Measurements from ENCODE around the gene HRK.
"Not testable (repeated sequence)": the region's sequence is repeated elsewhere in the genome, so short reads cannot be mapped to it uniquely, and the experiment has no call there.

HRK gene

DNA sequence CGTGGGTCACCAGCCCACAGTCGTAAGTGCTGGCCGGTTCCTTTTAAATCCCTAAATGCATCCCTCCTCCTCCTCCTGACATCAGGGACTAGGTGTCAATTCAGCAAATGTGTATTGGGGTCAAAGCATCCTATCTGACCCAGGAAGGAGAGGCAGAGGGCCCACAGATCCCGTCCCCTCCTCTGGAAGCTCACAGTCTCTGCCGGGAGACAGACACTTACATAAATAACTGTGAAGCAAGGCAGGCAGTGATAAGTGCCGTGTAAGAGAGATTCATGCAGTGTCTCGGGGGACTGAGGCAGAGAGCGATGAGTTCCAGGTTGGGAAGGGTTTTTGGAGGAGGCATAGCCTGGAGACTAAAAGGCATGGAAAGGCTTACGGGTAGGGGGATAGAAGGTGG is 44.1 kb downstream of the HRK start:
- Histone ChIP-seq H3K36me3 (ENCODE audit: insufficient read depth, low read length) (peaks cover 7% of the 10 kb centered on the region; the same call in 1 of the 2 replicates), H3K9me3 (ENCODE audit: control insufficient read depth, insufficient read depth, low read length) (no peaks in the 10 kb centered on the region), H3K9ac (ENCODE audit: low read depth, low read length) (no peak overlapping the region), H3K4me1 (ENCODE audit: insufficient read depth, low read length) (no peaks in the 10 kb centered on the region)

DNA sequence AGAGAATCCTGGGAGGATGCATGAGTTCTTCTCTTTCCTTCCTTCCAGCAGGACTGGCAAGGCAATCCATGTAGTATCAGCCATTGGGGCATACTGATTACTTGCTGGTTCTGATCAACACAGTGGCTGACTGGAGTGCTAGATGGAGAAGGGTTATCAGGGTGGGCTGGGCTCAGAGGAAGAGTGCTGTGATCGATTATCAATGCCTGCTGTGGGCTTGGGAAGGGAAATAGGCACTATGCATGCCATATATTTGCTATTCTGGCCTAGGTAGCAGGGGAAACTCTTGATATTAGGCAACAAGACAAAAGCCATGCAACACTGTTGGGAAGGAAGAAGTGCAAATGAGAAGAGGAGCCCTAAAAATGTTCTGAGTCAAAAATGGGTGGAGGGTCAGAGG is 45.8 kb downstream of the HRK start:
- Histone ChIP-seq H3K4me1 (ENCODE audit: insufficient read depth, low read length) (no peaks in the 10 kb centered on the region), H3K36me3 (ENCODE audit: insufficient read depth, low read length) (peaks cover 2% of the 10 kb centered on the region; the same call in 1 of the 2 replicates), H3K9me3 (ENCODE audit: control insufficient read depth, insufficient read depth, low read length) (no peaks in the 10 kb centered on the region), H3K9ac (ENCODE audit: low read depth, low read length) (no peak overlapping the region)

DNA sequence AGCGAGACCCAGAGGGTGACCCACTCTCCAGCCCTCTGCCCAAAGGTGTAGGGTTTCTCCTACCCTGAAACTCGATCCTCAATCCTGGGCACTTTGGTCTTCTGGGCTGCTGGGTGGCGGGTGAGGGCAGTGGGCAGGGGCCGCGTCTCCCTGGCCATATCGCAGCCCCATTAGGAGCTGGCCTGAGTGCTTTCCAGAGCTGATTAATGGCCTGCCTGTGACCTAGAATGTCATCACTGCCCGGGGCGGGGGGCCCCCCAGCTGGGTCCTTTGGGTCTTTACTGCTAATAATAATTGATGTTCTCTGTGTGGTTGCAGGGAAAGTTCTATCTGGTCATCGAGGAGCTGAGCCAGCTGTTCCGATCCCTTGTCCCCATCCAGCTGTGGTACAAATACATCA is 47.8 kb downstream of the HRK start:
- H3K36me3 ChIP-seq (ENCODE audit: insufficient read depth, low read length): no peaks in the 10 kb centered on the region
- H3K9me3 ChIP-seq (ENCODE audit: control insufficient read depth, insufficient read depth, low read length): no peaks in the 10 kb centered on the region
- no peaks in the 10 kb centered on the region for H3K4me1 ChIP-seq (ENCODE audit: insufficient read depth, low read length)
- H3K9ac ChIP-seq (ENCODE audit: low read depth, low read length): no peak overlapping the region

DNA sequence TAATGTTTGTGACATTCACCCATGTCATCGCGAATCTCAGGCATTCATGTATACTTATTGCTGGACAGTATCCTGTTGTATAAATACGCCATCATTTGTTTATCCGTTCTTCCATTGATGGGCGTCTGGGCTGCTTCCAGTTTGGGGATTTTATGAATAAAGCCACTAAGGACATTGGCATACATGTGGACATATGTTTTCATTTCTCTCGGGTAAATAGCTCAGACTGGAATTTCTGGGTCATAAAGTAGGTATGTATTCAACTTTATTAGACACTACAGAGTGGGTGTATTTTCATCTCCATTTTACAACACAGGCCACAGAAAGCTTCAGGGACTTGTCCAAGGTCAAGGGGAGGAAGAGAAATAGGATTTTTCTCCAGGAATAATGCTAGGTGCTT is 48.9 kb downstream of the HRK start:
- Histone ChIP-seq H3K4me1 (ENCODE audit: insufficient read depth, low read length) (no peaks in the 10 kb centered on the region), H3K9ac (ENCODE audit: low read depth, low read length) (no peak overlapping the region), H3K36me3 (ENCODE audit: insufficient read depth, low read length) (no peaks in the 10 kb centered on the region), H3K9me3 (ENCODE audit: control insufficient read depth, insufficient read depth, low read length) (no peaks in the 10 kb centered on the region)

DNA sequence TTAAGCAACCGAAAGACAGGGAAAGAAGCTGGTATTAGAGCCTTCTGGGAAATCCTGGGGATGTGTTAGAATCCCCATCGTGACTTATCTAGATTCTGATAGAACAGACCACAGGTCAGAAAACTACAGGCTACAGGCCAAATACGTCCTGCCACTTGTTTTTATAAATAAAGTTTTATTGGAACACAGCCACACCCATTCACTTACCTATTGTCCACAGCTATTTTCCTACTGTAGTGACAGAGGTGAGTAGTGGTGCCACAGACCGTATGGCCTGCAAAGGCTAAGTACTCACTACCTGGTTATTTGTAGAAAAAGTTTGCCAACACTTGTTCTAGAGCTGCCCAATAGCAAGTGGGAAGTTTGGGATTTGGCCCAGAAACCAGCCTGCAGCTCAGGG is 53.8 kb downstream of the HRK start:
- no peaks in the 10 kb centered on the region for H3K4me1 ChIP-seq (ENCODE audit: insufficient read depth, low read length)
- no peak overlapping the region for H3K9ac ChIP-seq (ENCODE audit: low read depth, low read length)
- H3K9me3 ChIP-seq (ENCODE audit: control insufficient read depth, insufficient read depth, low read length): no peaks in the 10 kb centered on the region
- no peaks in the 10 kb centered on the region; the same call in 1 of the 2 replicates for H3K36me3 ChIP-seq (ENCODE audit: insufficient read depth, low read length)

DNA sequence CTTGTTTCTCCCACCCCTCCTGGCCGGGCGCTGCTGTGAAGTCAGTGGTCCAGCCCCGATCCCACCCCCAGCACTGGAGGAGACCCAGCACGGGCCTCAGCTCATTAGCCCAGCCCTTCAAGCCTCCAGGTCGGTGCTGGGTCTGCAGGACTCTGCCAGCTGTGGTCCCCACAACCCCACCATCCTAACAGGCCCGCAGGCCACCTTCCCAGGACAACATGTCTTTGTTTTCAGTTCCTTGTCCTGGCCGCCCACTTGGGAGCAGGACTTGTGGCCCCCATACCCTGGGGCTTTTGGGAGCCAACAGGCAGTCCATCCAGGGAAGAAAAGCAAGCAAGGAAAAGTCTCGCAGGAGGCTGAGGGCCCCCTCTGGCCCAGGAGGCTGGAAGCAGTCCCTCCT is 60.0 kb downstream of the HRK start:
- Histone ChIP-seq H3K36me3 (ENCODE audit: insufficient read depth, low read length) (no peaks in the 10 kb centered on the region; the same call in 1 of the 2 replicates), H3K9ac (ENCODE audit: low read depth, low read length) (no peak overlapping the region)

DNA sequence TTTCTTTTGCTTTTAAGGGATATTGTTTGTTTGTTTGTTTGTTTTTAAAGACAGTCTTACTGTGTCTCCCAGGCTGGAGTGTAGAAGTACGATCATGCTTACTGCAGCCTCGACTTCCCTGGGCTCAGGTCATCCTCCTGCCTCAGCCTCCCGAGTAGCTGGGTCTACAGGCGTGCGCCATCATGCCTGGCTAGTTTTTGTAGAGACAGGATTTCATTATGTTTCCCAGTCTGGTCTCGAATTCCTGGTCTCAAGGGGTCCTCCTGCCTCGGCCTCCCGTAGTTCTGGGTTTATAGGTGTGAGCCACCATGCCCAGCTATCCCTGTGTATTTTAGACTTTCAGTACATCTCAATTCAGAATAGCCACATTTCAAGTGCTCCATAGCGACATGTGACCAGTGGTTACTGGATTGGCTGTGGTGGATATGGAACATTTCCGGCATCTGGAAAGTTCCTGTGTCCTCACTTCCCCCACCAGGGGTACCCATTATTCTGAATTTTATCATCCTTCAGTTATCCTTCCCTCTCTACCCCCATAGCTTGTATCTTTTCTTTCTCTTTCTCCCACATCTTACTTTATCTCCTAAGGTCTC is 61.1 kb downstream of the HRK start:
- no peaks in the 10 kb centered on the region for H3K9me3 ChIP-seq (ENCODE audit: control insufficient read depth, insufficient read depth, low read length)
- H3K4me1 ChIP-seq (ENCODE audit: insufficient read depth, low read length): no peaks in the 10 kb centered on the region; the same call in 1 of the 2 replicates
- no peaks in the 10 kb centered on the region for H3K36me3 ChIP-seq (ENCODE audit: insufficient read depth, low read length)
- H3K9ac ChIP-seq (ENCODE audit: low read depth, low read length): 0 out of 2 replicates have a peak overlapping the region, but pooled peaks have one; percentile 58

More for the DNA sequence above, 60.0 kb downstream of the HRK start:
- Histone ChIP-seq H3K4me1 (ENCODE audit: insufficient read depth, low read length) (no peaks in the 10 kb centered on the region; the same call in 1 of the 2 replicates), H3K9me3 (ENCODE audit: control insufficient read depth, insufficient read depth, low read length) (no peaks in the 10 kb centered on the region)

DNA sequence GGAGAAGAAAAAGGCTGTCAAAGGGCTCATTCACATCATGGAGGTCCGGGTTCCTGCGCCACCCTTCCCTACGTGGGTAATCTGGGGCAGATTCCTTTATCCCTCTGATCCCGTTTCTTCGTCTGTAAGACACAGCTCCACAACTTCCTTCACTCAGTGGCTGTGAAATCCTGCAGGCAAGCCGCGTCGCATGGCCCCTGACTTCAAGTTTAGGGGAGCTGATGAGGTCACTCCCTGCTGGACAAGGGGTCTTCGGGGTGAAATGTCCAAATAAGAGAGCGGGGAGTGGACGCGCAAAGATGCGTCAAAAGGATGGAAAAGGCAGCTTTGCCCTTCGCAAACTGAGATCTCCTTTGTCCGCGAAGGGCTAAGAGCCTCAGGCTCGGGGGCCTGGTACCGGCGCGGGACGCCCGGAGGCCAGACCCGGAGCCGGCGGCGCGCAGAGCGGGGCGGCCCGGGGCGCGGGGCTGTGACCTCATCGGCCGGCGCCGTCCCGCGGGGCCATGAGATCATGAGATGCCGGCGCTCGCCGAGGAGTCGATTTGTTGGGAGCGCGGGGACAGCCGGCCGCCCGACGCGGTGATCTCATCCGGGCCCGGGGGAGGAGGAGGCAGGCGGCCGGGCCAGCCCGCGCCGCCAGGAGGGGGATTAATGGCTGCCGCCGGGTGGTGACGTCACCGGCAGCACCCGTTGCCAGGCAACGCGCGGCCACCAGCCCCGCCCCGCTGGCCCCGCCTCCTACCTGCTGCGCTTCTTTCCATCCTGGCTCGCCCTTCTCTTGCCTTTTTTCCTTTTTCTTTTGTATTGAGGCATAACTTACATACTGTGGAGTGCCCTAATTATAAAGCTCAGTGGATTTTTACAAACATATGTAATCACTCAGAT is 62.1 kb downstream of the HRK start:
- no peaks in the 10 kb centered on the region; the same call in 1 of the 2 replicates for H3K4me1 ChIP-seq (ENCODE audit: insufficient read depth, low read length)
- no peaks in the 10 kb centered on the region for H3K36me3 ChIP-seq (ENCODE audit: insufficient read depth, low read length)
- H3K9me3 ChIP-seq (ENCODE audit: control insufficient read depth, insufficient read depth, low read length): no peaks in the 10 kb centered on the region
- peak overlapping the region; percentile 58 for H3K9ac ChIP-seq (ENCODE audit: low read depth, low read length)

DNA sequence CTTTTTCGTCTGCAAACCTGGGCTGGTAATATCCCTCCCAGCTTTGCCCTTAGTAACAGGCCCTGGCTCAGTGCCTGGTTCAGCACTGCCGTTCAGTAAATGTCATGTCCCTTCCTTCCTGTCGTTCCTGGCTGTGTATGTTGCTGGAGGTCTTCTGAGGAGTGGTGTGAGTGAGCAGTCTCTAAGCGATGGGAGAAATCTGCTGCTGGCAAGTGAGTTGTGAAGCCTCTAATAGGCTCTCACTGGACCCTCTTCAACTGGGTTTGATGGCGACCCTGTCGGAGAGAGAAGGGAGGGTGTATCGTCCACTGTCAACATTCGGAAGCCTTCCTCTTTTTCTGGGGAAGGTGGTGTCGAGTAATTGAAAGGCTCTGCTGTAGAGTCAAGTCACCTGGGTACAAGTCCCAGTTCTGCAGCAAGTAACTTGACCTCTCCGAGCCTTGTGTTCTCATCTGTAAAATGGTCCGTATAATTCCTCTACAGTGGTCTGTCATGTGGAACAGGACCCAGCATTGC is 62.8 kb downstream of the HRK start:
- Histone ChIP-seq H3K4me1 (ENCODE audit: insufficient read depth, low read length) (no peaks in the 10 kb centered on the region; the same call in 1 of the 2 replicates), H3K9me3 (ENCODE audit: control insufficient read depth, insufficient read depth, low read length) (no peaks in the 10 kb centered on the region), H3K36me3 (ENCODE audit: insufficient read depth, low read length) (no peaks in the 10 kb centered on the region), H3K9ac (ENCODE audit: low read depth, low read length) (peak overlapping the region; percentile 58)

DNA sequence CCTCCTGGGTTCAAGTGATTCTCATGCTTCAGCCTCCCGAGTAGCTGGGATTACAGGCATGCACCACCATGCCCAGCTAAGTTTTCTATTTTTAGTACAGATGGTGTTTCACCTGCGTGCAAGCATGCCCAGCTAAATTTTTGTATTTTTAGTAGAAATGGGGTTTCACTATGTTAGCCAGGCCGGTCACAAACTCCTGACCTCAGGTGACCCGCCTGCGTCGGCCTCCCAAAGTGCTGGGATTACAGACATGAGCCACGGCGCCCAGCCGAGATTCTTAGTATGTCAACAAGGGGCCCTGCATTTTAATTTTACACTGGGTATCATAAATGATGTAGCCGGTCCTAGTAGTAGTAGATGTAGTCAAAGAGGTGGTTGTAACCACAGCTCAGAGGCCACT is 66.5 kb downstream of the HRK start:
- H3K36me3 ChIP-seq (ENCODE audit: insufficient read depth, low read length); H3K9ac ChIP-seq (ENCODE audit: low read depth, low read length); H3K9me3 ChIP-seq (ENCODE audit: control insufficient read depth, insufficient read depth, low read length); H3K4me1 ChIP-seq (ENCODE audit: insufficient read depth, low read length): not testable (repeated sequence)

DNA sequence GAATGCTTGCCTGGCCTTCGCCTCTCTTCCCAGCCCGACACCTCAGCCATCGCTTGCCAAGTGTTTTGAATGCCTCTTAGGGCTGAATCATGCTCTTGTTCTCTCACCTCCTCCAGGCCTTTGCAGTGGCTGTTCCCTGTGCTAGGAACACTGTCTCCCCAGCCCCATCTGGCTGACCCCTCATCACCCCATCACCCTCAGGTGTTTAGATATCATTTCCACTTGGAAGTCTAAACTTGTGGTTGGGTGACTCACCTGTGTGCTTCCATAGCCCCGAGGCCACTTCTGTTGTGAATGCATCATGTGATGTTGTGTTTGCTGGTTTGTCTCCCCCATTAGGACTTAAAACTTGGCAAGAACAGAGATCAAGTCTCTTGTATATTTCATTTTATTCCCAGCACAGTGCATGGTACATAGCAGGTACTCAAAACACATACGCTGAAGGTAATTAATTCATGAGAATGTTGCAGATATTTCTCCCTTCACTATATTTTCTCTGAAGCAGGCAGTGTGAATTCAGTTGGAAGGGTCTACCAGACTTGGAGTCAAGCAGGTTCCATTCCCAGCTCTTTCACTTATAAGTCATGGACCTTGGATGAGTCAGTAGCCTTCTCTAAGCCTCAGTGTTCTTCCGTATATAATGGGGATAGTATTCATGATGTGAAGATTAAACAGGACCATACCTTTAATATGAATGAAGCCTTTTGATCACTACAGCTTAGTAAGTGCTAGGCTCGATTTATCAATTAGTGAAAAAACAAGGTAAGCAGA is 67.8 kb downstream of the HRK start:
- no peaks in the 10 kb centered on the region for H3K9me3 ChIP-seq (ENCODE audit: control insufficient read depth, insufficient read depth, low read length)

DNA sequence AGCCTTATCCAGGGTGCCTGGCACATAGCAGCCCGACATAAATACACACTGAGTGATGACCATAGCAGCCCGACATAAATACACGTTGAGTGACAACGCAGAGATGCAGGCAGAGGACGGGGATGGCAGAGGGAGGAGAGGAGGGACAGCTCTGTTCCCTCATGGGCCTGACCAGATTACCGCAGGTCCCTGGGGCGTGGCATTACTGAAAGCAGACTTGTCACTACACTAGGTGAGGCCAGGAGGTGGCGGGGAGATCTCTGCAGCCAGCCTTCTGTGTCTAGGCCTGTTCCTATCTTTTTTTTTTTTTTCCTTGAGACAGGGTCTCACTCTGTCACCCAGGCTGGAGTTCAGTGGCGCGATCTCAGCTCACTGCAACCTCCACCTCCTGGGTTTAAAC is 69.0 kb downstream of the HRK start:
- H3K36me3 ChIP-seq (ENCODE audit: insufficient read depth, low read length): no peaks in the 10 kb centered on the region
- no peaks in the 10 kb centered on the region for H3K4me1 ChIP-seq (ENCODE audit: insufficient read depth, low read length)
- H3K9ac ChIP-seq (ENCODE audit: low read depth, low read length): no peak overlapping the region

More for the DNA sequence above, 67.8 kb downstream of the HRK start:
- H3K4me1 ChIP-seq (ENCODE audit: insufficient read depth, low read length): no peaks in the 10 kb centered on the region
- H3K9ac ChIP-seq (ENCODE audit: low read depth, low read length): no peak overlapping the region
- no peaks in the 10 kb centered on the region for H3K36me3 ChIP-seq (ENCODE audit: insufficient read depth, low read length)

DNA sequence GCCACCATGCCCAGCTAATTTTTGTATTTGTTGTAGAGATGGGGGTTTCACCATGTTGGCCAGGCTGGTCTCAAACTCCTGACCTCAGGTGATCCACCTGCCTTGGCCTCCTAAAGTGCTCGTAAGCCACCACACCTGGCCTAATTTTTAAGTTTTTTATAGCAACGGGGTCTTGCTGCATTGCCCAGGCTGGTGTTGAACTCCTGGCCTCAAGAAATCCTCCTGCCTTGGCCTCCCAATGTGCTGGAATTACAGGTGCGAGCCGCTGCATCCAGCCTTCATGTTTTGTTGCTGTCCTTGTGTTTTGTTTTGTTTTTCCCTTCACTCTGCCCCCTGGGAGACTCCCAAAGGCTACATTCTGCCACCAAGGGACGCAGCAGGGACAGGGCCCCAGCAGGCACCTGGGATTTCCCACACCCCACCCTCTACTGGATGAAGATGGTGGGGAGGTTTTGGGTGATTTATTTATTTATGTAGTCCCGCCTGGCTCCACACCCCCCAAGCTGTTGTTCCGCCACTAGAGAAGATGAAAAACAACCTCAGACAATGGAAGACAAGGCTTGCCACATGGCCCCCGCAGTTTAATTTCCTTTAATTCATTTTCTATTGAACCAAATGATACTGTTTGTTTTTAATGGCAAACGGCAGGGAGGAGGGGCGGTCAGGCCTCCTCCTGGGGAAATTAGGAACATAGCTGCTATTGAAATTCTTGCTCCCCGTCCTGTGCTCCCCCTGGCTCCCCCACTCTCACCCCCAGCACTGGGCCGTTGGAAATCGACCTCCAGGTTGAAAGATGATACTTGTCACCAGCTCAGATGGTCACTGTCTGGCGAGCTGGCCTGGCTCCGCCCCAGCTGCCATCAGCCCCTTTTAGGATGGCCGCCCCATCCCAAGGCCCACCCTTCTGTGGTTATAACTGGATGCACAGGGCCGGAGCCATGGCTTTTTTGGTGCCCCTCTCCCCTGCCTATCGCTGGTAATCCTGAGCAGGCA is 72.8 kb downstream of the HRK start:
- Histone ChIP-seq H3K36me3 (ENCODE audit: insufficient read depth, low read length) (0 out of 2 replicates have a peak, but pooled peaks cover 2% of the 10 kb centered on the region), H3K4me1 (ENCODE audit: insufficient read depth, low read length) (no peaks in the 10 kb centered on the region), H3K9ac (ENCODE audit: low read depth, low read length) (no peak overlapping the region), H3K9me3 (ENCODE audit: control insufficient read depth, insufficient read depth, low read length) (no peaks in the 10 kb centered on the region)

More for the DNA sequence above, 69.0 kb downstream of the HRK start:
- H3K9me3 ChIP-seq (ENCODE audit: control insufficient read depth, insufficient read depth, low read length): no peaks in the 10 kb centered on the region

Measured in ES-I3 (cell line).